ENCODE measurements around the gene MIGA1.
"Not testable (repeated sequence)": the region's sequence is repeated elsewhere in the genome, so short reads cannot be mapped to it uniquely, and the experiment has no call there.

MIGA1 gene

GRCh38 chr1:77858725-77859124 lies 79.3 kb downstream of the MIGA1 start:
- no peak for DNase-seq

DNA sequence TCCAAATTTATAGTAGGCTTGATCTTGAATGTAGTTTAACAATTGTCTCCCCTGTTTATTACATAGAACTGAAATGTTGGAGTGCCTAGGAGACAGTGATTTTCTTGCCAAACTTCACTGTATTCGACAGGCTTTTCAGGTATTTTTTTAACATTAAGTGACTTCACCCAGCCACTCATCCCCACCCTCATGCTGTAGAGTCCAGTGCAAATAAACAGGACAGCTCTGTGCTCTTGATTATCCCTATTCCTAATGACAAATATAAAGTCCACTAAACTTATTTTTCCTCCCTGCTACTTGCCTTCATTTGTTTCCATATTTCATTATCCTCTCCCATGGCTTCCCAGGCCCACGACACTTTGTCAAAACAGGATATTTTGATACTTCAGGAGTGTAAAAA lies 79.8 kb downstream of the MIGA1 start:
- DNase-seq = no peak

GRCh38 chr1:77866296-77866695 lies 86.8 kb downstream of the MIGA1 start:
- DNase-seq = no peak

GRCh38 chr1:77872645-77873044 lies 93.2 kb downstream of the MIGA1 start:
- DNase-seq = no peak

- DNase-seq = no peak
Measured at GRCh38 chr1:77873461-77873860, 94.0 kb downstream of the MIGA1 start.

- no peak for DNase-seq
Measured at GRCh38 chr1:77874804-77875445, 95.5 kb downstream of the MIGA1 start.

DNA sequence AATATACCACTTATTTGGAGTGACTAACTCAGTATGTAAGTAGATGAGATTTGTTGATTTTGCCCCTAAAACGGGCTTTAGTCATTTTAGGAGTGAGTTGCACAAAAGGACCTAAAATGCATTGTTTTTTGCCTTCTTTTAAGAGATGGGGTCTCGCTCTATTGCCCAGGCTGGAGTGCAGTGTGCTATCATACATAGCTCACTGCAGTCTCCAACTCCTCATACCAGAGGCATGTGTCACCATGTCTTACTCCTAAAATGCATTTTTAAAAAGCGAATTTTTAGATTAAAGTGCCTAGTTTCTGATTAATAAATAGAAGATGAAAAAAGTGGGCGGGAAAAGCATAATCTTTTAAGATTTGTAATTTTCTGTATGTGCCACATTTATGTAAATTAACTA lies 97.4 kb downstream of the MIGA1 start:
- DNase-seq = no peak

DNA sequence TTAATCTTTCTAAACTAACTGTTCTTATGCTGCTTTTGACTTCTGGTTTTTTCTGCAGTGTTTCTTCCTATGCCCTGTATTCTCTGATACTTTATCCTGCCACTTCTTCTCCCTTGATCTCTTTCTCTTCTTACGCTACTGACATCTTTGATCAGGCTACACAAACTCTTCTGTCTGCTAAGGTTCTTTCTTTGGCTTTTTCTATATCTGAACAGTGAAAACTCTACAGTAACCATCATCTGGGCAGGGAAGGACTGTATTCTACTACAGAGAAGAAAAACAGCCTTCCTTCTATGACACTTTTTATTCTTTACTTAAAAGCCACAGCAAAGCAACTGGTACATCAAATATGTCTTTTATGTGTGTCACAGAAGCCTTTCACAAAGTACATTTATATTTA lies 101.6 kb downstream of the MIGA1 start:
- no peak for DNase-seq

GRCh38 chr1:77882411-77882810 lies 103.0 kb downstream of the MIGA1 start:
- DNase-seq = no peak

GRCh38 chr1:77888081-77888780 lies 108.8 kb downstream of the MIGA1 start, which contains the start of gene NEXN:
Gene NEXN (plus strand): TSS chr1:77888624. CDS start chr1:77916107, 27,483 bp downstream.
- DNase-seq = peak; percentile 50

DNA sequence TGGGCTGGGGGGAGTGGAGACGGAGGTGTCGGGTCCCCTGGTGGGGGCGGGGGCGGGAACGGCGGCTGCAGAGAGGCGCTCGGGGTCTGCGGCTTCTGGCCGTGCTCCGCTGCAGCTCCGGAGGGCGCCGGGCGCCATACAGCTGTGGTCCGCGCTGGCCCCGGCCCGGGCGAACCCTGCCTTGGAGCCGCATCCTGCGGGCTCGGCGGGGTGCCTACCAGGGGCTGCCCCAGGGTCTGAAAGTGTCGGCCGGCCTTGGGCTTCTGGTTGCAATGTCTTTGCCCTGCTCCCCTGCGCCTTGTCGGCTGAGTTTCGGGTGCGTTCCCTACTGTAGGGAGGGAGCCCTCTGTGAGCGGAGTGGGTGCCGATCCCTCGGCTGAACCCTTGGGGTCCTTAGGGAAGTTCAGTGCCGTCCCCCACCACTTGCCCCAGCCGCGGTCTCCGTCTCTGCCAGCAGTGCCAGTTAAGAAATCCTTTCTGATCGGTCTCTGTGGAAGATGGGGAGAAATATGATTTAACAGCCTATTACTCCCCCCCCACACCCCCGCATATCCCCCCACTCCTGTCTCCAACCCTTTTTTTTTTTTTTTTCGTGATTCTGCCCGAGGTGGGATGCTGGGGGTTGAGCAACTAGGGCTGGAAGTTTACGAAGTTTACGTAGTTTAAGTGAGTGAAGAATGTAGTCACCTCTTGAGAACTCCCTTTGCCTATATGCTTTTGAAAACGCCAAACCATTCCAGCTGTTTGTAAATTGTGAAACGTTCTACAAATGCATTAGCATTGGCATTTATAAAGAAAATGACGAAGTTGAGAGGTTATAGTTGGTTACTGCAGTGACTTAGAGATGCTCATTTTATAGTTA lies 109.6 kb downstream of the MIGA1 start:
- peak; percentile 39 for DNase-seq

DNA sequence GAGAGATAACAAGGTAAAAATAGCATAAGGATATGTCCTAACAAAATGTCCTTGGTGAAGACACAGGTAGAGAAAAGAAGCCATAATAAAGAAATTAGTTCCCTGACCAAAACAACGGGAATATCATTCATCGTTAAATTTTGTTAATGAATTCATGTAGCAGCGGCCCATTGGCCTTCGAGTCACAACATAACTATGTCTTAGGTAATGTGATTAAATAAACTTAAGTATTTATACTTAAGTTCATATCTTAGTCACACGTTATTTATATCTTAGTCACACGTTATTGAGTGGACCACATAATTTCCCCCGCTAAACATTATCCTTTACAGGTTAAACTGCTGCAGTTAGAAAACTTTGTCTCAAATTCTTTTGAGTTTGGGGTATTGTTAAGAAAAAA lies 110.2 kb downstream of the MIGA1 start:
- peak; percentile 47 for DNase-seq

- DNase-seq = no peak
Measured at GRCh38 chr1:77891200-77891599, 111.8 kb downstream of the MIGA1 start.

DNA sequence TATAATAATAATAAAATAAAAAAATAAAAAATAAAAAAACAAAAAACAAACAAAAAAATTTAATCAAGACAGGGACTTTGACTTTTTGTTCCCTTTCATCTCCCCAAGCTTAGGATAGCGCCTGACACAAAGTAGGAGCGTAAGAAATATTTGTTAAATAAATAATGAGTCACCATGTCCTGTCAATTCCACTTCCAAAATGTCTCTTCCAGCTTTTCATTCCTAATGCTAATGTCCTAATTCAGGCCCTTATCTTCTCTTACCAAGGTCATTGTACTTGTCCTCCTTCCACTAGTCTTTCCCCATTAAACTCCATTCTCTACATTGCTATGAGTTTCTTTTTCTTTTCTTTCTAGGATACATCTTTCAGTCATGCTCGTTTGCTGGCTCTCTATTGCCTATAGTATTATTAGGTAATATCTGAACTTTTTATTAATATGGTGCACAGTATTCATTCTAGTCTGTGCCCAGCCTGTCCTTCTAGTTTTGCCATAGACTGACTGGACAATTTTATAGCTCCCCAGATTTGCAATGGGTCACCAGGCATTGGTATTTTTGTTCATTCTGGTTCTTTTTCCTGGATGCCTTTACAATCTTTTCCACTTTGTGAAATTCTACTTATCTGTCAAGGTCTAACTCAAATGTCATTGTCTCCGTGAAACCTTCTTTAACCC lies 120.3 kb downstream of the MIGA1 start:
- DNase-seq = no peak

GRCh38 chr1:77900687-77901293 lies 121.3 kb downstream of the MIGA1 start:
- DNase-seq = peak; percentile 65

GRCh38 chr1:77905603-77906002 lies 126.2 kb downstream of the MIGA1 start:
- no peak for DNase-seq

DNA sequence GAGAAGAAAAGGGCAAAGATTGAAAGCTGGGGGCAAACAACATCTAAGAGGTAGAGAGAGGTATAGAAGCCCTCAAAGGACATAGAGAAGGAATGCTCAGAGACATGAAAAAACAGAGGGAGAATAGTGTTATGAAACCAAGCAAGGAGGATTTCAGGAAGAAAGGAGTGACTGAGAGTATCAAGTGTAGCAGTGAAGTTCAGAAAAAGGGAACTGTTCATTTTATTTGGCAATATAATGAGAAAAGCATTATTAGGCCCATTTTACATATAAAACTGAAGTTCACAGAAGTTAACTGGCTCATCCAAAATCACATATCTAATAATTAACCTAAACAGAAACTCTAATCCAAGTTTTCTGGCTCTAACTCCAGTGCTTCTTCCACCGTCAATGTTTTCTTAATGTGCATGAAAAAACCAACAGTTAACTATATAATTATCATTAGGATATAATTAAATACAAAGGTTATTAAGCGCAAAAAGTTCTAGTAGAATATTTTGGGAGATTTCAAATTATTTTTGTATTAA lies 126.6 kb downstream of the MIGA1 start:
- no peak for DNase-seq

DNA sequence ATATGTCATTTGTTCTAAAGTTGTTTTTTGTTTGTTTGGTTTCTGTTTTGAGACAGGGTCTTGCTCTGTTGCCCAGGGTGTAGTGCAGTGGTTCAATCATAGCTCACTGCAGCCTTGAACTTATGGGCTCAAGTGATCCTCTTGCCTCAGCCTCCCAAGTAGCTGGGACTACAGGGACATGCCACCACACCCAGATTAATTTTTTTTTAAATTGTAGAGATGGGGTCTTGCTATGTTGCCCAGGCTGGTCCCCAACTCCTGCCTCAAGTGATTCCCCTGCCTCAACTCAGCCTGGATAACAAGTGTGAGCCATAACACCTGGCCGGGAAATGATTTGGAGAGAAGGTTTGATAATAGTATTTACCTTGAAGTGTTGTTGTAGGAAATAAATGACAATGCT lies 127.2 kb downstream of the MIGA1 start:
- DNase-seq = no peak

DNA sequence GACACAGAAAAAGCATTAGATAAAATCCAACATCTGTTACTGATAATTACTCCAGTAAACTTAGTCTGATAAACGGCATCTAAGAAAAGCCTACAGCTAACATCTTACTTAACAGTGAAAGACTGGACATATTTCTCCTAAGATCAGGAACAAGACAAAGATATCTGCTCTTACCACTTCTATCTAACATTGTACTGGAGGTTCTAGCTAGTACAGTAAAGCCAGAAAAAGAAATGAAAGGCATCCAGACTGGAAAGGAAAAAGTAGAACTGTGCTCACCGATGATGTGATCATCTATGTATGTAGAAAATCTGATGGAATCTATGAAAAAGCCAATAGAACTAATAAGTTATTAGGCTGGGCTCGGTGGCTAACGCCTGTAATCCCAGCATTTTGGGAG lies 130.7 kb downstream of the MIGA1 start:
- no peak for DNase-seq

DNA sequence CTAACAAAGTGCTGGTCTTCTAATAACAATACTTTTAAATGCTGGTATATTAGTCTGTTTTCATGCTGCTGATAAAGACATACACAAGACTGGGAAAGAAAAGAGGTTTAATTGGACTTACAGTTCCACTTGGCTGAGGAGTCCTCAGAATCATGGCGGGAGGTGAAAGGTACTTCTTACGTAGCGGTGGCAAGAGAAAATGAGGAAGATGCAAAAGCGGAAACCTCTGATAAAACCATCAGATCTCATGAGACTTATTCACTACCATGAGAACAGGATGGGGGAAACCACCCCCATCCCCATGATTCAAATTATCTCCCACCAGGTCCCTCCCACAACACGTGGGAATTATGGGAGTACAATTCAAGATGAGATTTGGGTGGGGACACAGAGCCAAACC lies 139.5 kb downstream of the MIGA1 start:
- not testable (repeated sequence) for DNase-seq

DNA sequence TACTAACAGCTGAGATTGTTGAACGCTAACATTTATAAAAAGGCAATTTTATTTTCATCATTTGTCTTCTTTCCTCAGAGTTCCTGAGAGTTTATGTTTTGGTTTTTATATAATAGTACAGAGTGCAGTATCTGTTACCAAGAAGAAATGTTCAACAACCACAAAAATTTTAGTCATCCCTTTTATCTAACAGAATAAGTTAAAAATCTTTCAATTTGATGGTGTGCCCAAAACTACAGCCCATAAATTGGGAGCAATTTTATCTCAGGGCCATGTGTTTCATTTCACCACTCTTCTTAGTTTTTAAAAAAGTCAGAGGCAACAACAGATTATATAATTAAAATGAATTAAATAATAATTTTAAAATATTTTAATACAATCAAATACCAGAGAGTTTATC lies 146.1 kb downstream of the MIGA1 start:
- no peak for DNase-seq

DNA sequence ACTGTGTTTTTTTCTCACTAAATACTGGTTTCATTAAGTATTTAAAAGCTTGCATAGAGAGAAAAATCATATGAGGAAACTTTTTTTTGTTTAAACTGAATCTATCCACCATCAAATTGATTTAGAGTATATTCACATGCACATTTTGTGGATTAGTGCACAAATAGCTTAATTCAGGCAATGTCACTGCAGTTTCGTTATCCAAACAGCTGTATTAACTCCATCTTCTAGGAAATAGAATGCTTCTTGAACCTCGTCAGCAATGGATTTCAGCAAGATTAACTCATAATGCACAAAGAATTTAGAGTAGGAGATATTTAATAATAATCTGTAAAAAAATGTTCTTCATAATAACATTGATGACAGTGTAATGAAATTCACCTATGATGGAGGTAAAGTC lies 146.5 kb downstream of the MIGA1 start:
- no peak for DNase-seq

Measured in NCI-H526 treated with DMSO at 0.1 percent for 48 hours (cell line).